Epithelial cell of proximal tubule (primary cell): ENCODE results near the gene KRTAP10-3. TPM values are rescaled to one million over a fixed set of nuclear protein-coding genes. Genes with fewer than 3 reads are reported as not detected.
"Not testable (repeated sequence)": the region's sequence is repeated elsewhere in the genome, so short reads cannot be mapped to it uniquely, and the experiment has no call there.

Experiments used
- DNase-seq: peaks from one replicate; pipeline ENCODE4 v3.0.0-alpha.2; 2011; ENCODE audit warnings: low read depth
- H3K4me3 ChIP-seq: 2 replicates; pipeline ENCODE4 v1.5.1; 2011; ENCODE audit warnings: low read depth, mild to moderate bottlenecking, low read length
- total RNA-seq: library from RNA; depleted of rRNA; stranded (reverse); fragments of >200 nt; gene quantifications from 2 replicates; pipeline ENCODE4 v1.2.3, GENCODE V29; 2015
- TF ChIP-seq, protein P1 (sequence below): conservative IDR thresholded peaks from 2 replicates; pipeline ENCODE4 v1.5.1; 2012; ENCODE audit warnings: low read depth, mild to moderate bottlenecking, low read length

KRTAP10-3 gene
- total RNA-seq, 1 donor from 2014 or later: not detected

DNA sequence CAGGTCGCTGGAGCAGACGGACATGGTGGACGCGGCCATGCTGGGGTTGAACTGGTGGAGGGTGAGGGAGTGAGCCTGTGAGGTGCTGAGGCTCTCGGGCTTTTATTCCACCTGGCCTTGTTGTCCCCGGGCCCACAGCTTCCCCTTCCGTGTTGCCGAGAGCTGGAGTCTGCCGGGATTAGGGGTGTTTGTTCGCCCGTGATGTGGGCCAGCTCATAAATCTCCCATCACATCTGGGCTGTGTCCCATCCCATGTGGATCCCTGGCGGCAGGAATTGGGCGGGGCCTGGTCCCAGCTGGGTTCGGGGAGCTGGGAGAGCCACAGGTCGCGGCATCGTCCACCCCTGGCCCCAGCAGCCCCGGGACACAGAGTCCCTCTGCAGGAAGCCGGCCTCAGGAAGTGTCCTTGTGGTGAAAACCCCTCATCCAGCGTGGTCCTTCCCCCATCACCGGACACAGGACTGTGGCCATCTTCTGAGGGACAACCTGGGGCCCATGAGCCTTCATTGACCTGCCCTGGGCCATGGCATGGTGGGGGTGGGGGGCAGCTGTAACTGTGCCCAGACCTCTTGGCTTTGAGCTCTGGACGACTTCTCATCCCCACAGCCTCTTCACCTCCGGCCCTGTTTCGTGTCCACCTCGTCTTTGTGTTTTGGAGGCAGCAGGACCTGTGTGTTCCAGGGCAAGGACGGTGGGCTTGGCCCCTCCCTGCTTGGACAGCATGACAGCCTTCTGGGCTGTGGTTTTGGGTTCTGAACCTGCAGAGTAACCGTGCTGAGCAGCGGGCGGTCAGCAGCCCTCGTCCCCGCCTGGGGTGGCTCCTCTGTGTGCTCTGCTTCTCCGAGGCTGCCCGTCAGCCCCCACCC lies 34.1 kb upstream of the KRTAP10-3 start, which contains the start of gene KRTAP10-6:
Gene KRTAP10-6 (minus strand): TSS at position 60 of the 866 bp plus-strand sequence. CDS start 21 bp downstream, at position 39.
- H3K4me3 ChIP-seq: no peak within 1 kb of the TSS
- TF ChIP-seq, protein P1, sequence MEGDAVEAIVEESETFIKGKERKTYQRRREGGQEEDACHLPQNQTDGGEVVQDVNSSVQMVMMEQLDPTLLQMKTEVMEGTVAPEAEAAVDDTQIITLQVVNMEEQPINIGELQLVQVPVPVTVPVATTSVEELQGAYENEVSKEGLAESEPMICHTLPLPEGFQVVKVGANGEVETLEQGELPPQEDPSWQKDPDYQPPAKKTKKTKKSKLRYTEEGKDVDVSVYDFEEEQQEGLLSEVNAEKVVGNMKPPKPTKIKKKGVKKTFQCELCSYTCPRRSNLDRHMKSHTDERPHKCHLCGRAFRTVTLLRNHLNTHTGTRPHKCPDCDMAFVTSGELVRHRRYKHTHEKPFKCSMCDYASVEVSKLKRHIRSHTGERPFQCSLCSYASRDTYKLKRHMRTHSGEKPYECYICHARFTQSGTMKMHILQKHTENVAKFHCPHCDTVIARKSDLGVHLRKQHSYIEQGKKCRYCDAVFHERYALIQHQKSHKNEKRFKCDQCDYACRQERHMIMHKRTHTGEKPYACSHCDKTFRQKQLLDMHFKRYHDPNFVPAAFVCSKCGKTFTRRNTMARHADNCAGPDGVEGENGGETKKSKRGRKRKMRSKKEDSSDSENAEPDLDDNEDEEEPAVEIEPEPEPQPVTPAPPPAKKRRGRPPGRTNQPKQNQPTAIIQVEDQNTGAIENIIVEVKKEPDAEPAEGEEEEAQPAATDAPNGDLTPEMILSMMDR: no peak
- no peak for DNase-seq

- H3K4me3 ChIP-seq, DNase-seq: not testable (repeated sequence)
Measured at GRCh38 chr21:44591801-44592130, 33.2 kb upstream of the KRTAP10-3 start.

GRCh38 chr21:44590897-44591800 lies 32.6 kb upstream of the KRTAP10-3 start:
- not testable (repeated sequence) for H3K4me3 ChIP-seq

DNA sequence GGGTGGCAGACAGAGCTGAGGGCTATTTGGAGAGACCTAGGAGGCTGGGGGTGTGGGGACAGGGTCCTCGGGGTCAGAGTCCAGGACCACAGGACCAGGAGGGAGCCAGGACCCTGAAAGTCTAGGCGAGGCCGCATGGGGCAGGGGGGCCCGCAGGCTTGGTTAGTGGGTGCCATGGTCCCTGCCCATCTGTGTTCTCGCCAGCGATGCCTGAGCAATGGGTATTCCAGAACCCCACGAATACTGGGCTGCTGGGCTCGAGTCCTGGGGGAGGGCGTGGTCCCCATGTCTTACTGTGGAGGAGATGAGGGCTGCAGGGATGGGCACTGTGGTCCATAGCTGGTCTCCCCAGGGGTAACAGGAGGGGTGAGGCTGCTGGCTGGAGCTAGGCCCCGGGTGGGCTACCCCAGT lies 31.7 kb upstream of the KRTAP10-3 start:
- no peak overlapping the region for H3K4me3 ChIP-seq
- TF ChIP-seq, protein P1: no peak
- DNase-seq: no peak

More at GRCh38 chr21:44590897-44591800, 32.6 kb upstream of the KRTAP10-3 start:
- not testable (repeated sequence) for DNase-seq

DNA sequence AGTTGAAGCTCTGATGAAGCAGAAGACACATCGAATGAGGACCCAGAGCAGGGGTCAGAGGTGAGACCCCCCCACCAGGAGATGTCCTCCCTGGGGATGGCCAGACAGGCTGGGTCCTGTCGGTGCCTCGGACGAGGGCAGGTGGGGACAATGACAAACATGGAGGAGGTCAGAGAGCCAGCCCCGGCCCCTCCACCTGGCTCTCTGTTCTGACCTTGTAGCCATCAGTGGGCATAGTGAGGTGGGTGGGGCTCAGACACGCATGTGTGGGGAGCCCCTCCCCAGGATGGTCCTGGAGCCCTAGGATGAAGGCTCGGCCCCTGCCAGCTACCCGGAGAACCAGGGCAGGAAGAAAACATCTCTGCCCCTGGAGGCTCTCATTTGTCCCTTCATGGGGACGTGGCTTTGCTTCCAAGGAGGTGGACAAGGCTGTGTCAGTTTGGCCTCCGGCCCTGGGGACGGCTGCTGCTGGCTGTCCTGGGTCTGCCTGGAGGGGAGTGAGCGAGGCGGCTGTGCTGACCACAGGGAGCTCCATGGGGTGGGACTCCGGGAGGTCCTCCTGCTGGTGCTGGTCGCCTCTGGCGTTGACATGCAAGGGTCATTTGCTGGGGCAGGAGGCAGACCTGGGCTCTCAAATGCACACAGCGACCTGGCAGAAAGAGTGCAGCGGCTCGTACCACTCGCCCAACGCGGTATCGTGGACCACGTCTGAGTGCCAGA lies 31.2 kb upstream of the KRTAP10-3 start:
- no peak overlapping the region for H3K4me3 ChIP-seq
- no peak for DNase-seq
- TF ChIP-seq, protein P1: no peak

GRCh38 chr21:44589094-44589493 lies 30.5 kb upstream of the KRTAP10-3 start:
- H3K4me3 ChIP-seq: no peak overlapping the region
- TF ChIP-seq, protein P1: no peak
- no peak for DNase-seq

DNA sequence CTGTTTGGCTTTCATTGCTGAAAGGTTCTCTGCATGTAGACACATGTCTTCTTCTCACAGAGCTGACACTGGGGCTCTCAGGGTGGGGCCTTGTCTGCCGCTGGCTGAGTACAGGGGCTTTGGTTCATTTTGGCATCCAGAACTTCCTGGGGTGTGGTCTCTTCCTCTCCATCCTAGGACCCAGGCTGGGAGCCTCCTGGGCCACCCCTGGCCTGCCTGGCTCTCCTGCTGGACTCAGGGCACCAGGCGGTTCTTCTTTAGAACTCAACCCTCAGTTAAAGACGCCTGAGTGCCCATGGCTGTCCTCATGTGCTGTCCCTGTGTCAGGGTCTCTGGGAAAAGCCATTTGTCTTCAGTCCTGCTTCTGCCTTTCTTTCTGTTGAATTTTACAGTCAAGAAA lies 27.3 kb upstream of the KRTAP10-3 start:
- TF ChIP-seq, protein P1: no peak
- DNase-seq: no peak
- H3K4me3 ChIP-seq: no peak overlapping the region
